Suprapubic skin (tissue), 4 donors: ENCODE measurements around the gene LPIN2.

Source experiments
- POLR2A ChIP-seq, 2 donors: fragments of 450-650 bp; IDR thresholded peaks; one replicate each; pipeline ENCODE4 v1.6.1; 2017; ENCODE audit warnings: antibody characterized with exemption in 2 of 2, mild to moderate bottlenecking in 2 of 2, moderate library complexity in 2 of 2
- POLR2AphosphoS5 ChIP-seq, 3 donors: sonication (generic); formaldehyde crosslinking; IDR thresholded peaks; one replicate each; pipeline ENCODE4 v1.6.1; 2017; ENCODE audit warnings: antibody characterized with exemption in 3 of 3
- TF ChIP-seq, protein P1 (sequence below), 2 donors: fragments of 200-600 bp in 1 of 2; fragments of 450-650 bp in 1 of 2; sonication (generic) in 1 of 2; IDR thresholded peaks; one replicate each; pipeline ENCODE4 v1.5.1; 2016 to 2019; ENCODE audit warnings: antibody characterized with exemption in 2 of 2, mild to moderate bottlenecking in 1 of 2, moderate library complexity in 1 of 2

DNA sequence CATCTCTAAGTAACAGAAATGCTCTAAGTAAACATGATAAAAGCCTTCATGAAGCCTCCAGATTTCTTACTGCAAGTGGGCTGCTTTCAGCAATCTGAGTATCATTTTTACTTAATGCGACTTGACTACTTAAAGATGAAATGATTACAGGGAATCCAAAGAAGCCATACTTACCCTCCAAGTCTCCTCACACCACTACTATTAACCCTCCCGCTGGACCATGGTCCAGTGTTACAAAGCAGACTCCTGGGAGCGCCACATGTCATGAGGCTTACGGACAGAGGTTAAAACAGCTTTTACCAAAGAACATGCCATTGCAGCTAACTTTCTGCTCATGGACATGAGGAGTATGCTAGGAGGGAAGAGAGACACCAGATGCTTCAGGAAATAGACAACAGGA is 46.4 kb downstream of the LPIN2 start:
- TF ChIP-seq, protein P1, sequence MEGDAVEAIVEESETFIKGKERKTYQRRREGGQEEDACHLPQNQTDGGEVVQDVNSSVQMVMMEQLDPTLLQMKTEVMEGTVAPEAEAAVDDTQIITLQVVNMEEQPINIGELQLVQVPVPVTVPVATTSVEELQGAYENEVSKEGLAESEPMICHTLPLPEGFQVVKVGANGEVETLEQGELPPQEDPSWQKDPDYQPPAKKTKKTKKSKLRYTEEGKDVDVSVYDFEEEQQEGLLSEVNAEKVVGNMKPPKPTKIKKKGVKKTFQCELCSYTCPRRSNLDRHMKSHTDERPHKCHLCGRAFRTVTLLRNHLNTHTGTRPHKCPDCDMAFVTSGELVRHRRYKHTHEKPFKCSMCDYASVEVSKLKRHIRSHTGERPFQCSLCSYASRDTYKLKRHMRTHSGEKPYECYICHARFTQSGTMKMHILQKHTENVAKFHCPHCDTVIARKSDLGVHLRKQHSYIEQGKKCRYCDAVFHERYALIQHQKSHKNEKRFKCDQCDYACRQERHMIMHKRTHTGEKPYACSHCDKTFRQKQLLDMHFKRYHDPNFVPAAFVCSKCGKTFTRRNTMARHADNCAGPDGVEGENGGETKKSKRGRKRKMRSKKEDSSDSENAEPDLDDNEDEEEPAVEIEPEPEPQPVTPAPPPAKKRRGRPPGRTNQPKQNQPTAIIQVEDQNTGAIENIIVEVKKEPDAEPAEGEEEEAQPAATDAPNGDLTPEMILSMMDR (IDR thresholded peaks at IDR 0.05), result no peak
- TF ChIP-seq POLR2AphosphoS5 (IDR thresholded peaks at IDR 0.05) (no peak), POLR2A (IDR thresholded peaks at IDR 0.05) (no peak)
